Upper lobe of left lung (tissue), 6 donors: ENCODE data around the gene RPL11. TPM values are rescaled to one million over a fixed set of nuclear protein-coding genes. Genes with fewer than 3 reads are reported as not detected.

ENCODE experiments used
- ATAC-seq, 2 donors: fragments of 200-7000 bp; cut with Tn5 transposase; one replicate each; pipeline ENCODE4 v1.9.1; 2022; ENCODE audit warnings: mild to moderate bottlenecking in 2 of 2, moderate library complexity in 2 of 2; ENCODE audit not compliant: low FRiP score in 2 of 2
- DNase-seq, 2 donors: peaks; one replicate each; pipeline ENCODE4 v3.0.0-alpha.2; 2019 to 2020
- H3K27ac ChIP-seq, 4 donors: fragments of 200-600 bp; sonication (generic); one replicate each; pipeline ENCODE4 v1.5.1; 2016 to 2019
- H3K27me3 ChIP-seq, 4 donors: fragments of 200-600 bp; sonication (generic); one replicate each; pipeline ENCODE4 v1.5.1; 2017 to 2019
- H3K36me3 ChIP-seq, 4 donors: fragments of 200-600 bp; sonication (generic); one replicate each; pipeline ENCODE4 v1.5.1; 2016 to 2019
- H3K4me1 ChIP-seq, 4 donors: fragments of 200-600 bp; sonication (generic); one replicate each; pipeline ENCODE4 v1.5.1; 2018 to 2019
- H3K4me3 ChIP-seq, 4 donors: fragments of 200-600 bp; sonication (generic); one replicate each; pipeline ENCODE4 v1.5.1; 2017 to 2019; ENCODE audit warnings: mild to moderate bottlenecking in 2 of 4, moderate library complexity in 1 of 4
- H3K9me3 ChIP-seq, 4 donors: fragments of 200-600 bp; sonication (generic); one replicate each; pipeline ENCODE4 v1.5.1; 2018 to 2019
- CTCF ChIP-seq, 6 experiments: fragments of 450-650 bp in 4 of 6; fragments of 200-600 bp in 2 of 6; sonication (generic) in 2 of 6; IDR thresholded peaks; one replicate each; pipeline ENCODE4 v1.5.1; 2016 to 2019; ENCODE audit warnings: antibody characterized with exemption in 6 of 6
- EP300 ChIP-seq, 4 donors: sonication (generic); formaldehyde crosslinking; IDR thresholded peaks; one replicate each; pipeline ENCODE4 v1.5.1; 2017; ENCODE audit warnings: antibody characterized with exemption in 4 of 4, control low read depth in 2 of 4
- POLR2A ChIP-seq, 4 donors: fragments of 450-650 bp; IDR thresholded peaks; one replicate each; pipeline ENCODE4 v1.5.1; 2016 to 2017; ENCODE audit warnings: antibody characterized with exemption in 4 of 4, mild to moderate bottlenecking in 2 of 4
- POLR2AphosphoS5 ChIP-seq, 2 donors: sonication (generic); formaldehyde crosslinking; IDR thresholded peaks; one replicate each; pipeline ENCODE4 v1.5.1; 2017; ENCODE audit warnings: antibody characterized with exemption in 2 of 2
- WGBS, 2 donors: methylation state at CpG; one replicate each; pipeline ENCODE4 v1.1.5; 2017 to 2018; 5-methylcytosine and 5-hydroxymethylcytosine counted together
- total RNA-seq, 6 donors: library from RNA; depleted of rRNA in 4 of 6; stranded (reverse); fragments of >200 nt in 4 of 6; gene quantifications; one replicate each; pipeline versions ENCODE4 v1.1.0 to v1.2.1, GENCODE V29; 2016 to 2021
- donor health status: DM: no; HTN: no; CAD: no; lungs with moderate emphysema.
- donor health status: DM: no; HTN: yes; CAD: no; lungs with severe emphysema.

RPL11 gene
- total RNA-seq, 6 donors from 2014 or later: 497 to 1,020 (median 874) TPM

GRCh38 chr1:23657659-23658275 lies 33.8 kb upstream of the RPL11 start:
- 54 to 59% methylated on average over 7 of the region's 7 CpGs for WGBS, 2 donors
- TF ChIP-seq EP300 (IDR thresholded peaks at IDR 0.05) (no peak), POLR2AphosphoS5 (IDR thresholded peaks at IDR 0.05) (no peak), CTCF (IDR thresholded peaks at IDR 0.05) (peak; percentile 37 to 86 (median 51)), POLR2A (IDR thresholded peaks at IDR 0.05) (no peak)
- ATAC-seq (peak; percentile 66 to 79), DNase-seq (peak in 1 of 2 donors; percentile 31)
- Histone ChIP-seq H3K4me1 (no peaks in the 10 kb centered on the region), H3K27ac (no peak overlapping the region), H3K4me3 (no peak overlapping the region), H3K36me3 (no peaks in the 10 kb centered on the region), H3K9me3 (no peaks in the 10 kb centered on the region), H3K27me3 (no peaks in the 10 kb centered on the region)

GRCh38 chr1:23660671-23661070 lies 30.9 kb upstream of the RPL11 start:
- TF ChIP-seq EP300 (IDR thresholded peaks at IDR 0.05) (no peak), CTCF (IDR thresholded peaks at IDR 0.05) (no peak), POLR2A (IDR thresholded peaks at IDR 0.05) (no peak), POLR2AphosphoS5 (IDR thresholded peaks at IDR 0.05) (no peak)
- WGBS, 2 donors: 83 to 85% methylated on average over 9 of the region's 9 CpGs
- Histone ChIP-seq H3K27me3 (no peaks in the 10 kb centered on the region), H3K4me3 (no peak overlapping the region), H3K27ac (no peak overlapping the region), H3K9me3 (no peaks in the 10 kb centered on the region), H3K4me1 (no peaks in the 10 kb centered on the region), H3K36me3 (no peaks in the 10 kb centered on the region)
- DNase-seq (no peak), ATAC-seq (no peak)

GRCh38 chr1:23661887-23662286 lies 29.7 kb upstream of the RPL11 start:
- no peaks in the 10 kb centered on the region for H3K36me3 ChIP-seq
- no peak overlapping the region for H3K27ac ChIP-seq
- DNase-seq (no peak), ATAC-seq (no peak)
- 83 to 93% methylated on average over 4 of the region's 4 CpGs for WGBS, 2 donors
- no peaks in the 10 kb centered on the region for H3K9me3 ChIP-seq
- no peaks in the 10 kb centered on the region for H3K4me1 ChIP-seq
- TF ChIP-seq POLR2AphosphoS5 (IDR thresholded peaks at IDR 0.05) (no peak), EP300 (IDR thresholded peaks at IDR 0.05) (no peak), CTCF (IDR thresholded peaks at IDR 0.05) (no peak), POLR2A (IDR thresholded peaks at IDR 0.05) (no peak)
- no peak overlapping the region for H3K4me3 ChIP-seq
- no peaks in the 10 kb centered on the region for H3K27me3 ChIP-seq

- H3K36me3 ChIP-seq: no peaks in the 10 kb centered on the region
- H3K27me3 ChIP-seq: no peaks in the 10 kb centered on the region
- H3K4me1 ChIP-seq: no peaks in the 10 kb centered on the region
- ATAC-seq (no peak), DNase-seq (no peak)
- TF ChIP-seq POLR2AphosphoS5 (IDR thresholded peaks at IDR 0.05) (no peak), POLR2A (IDR thresholded peaks at IDR 0.05) (no peak), EP300 (IDR thresholded peaks at IDR 0.05) (no peak), CTCF (IDR thresholded peaks at IDR 0.05) (no peak)
- no peaks in the 10 kb centered on the region for H3K9me3 ChIP-seq
- H3K27ac ChIP-seq: no peak overlapping the region
- no peak overlapping the region for H3K4me3 ChIP-seq
- WGBS, 2 donors: 62 to 73% methylated on average over 8 to 11 of the region's 11 CpGs
Observed at GRCh38 chr1:23664837-23665795, 26.5 kb upstream of the RPL11 start.
